SW 1271 (cell line): ENCODE results near the gene VRTN.
"Not testable (repeated sequence)": the region's sequence is repeated elsewhere in the genome, so short reads cannot be mapped to it uniquely, and the experiment has no call there.

Experiments
- DNase-seq, 2 experiments: peaks; one replicate each; lab custom pipeline; 2025; lab: John Stamatoyannopoulos, UW

The VRTN gene

DNA sequence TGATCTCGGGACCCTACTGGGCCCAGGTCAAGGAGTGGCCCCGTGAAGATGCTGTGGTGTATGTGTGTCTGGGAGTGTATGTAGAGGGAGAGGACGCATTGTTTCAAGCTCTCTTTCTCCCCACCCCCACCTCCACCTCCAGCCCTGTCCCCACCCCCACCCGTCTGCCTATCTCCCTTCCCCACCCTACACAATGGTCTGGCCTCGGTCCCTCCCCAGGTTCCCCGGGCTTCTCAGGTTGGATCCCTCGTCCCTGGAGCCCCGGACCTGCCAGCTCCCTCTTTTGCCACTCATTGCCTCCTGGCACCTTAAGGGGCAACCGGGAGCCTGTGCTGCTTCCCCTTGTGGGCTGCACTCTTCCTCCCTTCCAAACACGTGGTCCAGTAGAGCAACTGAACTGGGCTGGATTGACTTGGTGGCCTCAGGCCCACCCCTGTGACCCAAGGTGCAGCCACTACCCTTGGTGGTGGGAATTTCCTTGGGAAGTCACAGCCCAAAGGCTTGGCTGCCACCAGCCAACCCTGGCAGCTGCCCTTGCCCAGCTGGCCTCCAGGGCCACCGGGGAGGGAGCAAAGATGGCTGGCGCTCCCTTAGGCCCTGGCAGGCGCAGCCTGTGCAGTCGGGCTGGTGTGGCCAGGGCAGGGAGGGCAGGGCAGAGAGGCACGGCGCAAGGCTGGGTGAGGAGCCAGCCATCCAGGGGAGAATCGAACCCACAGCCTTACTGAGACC lies 628 bp downstream of the VRTN start:
- DNase-seq = no peak

DNA sequence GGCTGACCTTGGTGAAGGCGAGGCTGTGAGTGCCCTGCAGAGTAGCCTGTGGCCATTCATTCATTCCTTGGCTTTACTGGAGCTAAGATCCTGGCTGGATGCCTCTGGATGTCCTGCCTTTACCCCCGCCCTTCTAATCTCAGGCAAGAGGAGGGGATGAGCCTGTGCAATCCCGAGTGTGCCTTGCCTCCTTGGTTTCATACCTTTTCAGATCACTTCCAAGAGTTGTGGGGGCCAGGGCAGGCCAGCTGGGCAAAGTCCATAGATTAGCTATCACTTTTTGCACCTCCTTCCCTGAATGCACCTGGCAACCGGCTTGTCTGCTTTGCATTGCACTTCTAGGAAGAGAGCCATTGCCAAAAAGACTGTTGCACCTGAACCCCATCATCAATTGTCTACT lies 1.5 kb downstream of the VRTN start:
- no peak for DNase-seq

DNA sequence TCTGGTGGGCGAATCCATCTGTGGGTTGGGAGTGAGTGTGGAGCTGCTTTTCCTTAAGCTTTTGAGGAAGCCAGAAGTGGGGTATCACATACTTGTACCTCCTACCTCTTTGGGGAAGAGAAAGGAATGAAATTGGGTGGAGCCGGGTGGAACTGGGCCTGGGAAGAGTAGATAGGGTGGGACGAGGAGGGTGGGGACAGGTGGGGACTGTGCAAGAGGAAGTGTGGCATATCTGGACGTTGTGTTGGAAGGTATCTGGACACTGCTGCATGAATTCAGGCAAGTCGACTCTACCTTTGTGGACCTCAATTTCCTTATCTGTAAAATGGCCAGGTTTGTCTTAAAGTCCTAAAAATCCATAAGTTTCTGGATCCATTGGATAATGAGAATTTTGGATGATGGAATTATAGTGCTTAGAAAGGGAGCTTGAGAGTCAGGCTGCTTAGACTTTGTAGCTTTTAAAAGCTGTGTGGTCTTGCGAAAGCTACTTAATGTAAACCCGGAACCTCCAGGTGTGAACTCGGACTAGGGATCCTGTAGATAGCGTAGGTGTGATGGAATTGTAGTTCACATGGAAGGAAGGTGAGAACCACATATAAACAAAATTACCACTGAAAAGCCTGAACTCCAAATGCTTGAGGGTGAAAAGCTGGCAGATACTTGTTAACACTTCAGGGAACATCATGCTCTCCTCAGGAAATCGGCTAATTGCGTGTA lies 2.1 kb downstream of the VRTN start:
- no peak for DNase-seq

DNA sequence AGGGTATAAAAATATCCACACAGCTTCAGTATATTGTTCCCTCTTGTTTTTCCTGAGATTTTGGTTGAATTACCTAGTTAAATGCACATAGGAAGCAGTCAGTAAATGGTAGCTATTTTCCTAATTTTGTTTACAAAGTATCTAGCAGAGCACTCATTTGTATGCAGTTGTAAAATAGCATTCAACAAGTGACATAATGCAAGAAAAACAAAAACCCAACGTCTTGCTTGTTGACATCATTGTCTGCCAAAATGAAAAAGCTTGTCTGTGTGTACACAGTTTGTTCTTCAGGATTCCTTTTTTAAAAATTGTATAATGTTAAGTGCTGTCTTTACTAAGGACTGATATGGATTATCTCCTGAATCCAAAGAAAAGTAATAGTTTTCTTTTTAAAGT lies 2.7 kb downstream of the VRTN start:
- DNase-seq = no peak

DNA sequence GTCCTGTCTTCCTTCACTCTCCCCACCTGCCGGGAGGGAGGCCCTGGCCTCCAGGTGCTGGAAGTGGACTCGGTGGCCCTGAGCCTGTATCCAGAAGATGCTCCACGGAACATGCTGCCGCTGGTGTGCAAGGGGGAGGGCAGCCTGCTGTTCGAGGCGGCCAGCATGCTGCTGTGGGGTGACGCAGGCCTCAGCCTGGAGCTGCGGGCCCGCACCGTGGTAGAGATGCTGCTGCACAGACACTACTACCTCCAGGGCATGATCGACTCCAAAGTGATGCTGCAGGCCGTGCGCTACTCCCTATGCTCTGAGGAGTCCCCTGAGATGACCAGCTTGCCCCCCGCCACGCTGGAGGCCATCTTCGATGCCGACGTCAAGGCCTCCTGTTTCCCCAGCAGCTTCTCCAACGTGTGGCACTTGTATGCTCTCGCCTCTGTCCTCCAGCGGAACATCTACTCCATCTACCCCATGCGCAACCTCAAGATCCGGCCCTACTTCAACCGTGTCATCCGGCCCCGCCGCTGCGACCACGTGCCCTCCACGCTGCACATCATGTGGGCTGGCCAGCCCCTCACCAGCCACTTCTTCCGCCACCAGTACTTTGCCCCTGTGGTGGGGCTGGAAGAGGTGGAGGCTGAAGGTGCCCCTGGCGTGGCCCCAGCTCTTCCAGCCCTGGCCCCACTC lies 8.8 kb downstream of the VRTN start:
- DNase-seq = no peak

DNA sequence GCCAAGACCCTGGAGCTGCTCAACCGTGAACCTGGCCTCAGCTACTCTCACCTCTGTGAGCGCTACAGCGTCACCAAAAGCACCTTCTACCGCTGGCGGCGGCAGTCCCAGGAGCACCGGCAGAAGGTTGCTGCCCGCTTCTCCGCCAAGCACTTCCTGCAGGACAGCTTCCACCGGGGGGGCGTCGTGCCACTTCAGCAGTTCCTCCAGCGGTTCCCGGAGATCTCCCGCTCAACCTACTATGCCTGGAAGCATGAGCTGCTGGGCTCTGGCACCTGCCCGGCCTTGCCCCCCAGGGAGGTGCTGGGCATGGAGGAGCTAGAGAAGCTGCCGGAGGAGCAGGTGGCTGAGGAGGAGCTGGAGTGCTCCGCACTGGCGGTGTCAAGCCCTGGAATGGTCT lies 9.3 kb downstream of the VRTN start:
- no peak for DNase-seq

DNA sequence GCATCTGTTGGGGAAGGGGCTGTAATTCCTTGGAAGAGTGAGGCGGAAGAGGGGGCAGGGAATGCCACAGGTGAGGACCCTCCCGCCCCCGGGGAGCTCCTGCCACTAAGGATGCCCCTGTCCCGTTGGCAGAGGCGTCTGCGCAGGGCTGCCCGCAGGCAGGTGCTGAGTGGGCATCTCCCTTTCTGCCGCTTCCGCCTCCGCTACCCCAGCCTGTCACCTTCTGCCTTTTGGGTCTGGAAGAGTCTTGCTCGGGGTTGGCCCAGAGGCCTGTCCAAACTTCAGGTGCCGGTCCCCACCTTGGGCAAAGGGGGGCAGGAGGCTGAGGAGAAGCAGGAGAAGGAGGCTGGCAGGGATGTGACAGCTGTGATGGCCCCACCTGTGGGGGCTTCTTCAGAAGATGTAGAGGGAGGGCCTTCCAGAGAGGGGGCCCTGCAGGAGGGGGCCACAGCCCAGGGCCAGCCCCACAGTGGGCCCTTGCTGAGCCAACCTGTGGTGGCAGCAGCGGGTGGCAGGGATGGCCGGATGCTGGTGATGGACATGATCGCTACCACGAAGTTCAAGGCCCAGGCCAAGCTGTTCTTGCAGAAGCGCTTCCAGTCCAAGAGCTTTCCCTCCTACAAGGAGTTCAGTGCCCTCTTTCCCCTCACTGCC lies 10.0 kb downstream of the VRTN start:
- no peak for DNase-seq

DNA sequence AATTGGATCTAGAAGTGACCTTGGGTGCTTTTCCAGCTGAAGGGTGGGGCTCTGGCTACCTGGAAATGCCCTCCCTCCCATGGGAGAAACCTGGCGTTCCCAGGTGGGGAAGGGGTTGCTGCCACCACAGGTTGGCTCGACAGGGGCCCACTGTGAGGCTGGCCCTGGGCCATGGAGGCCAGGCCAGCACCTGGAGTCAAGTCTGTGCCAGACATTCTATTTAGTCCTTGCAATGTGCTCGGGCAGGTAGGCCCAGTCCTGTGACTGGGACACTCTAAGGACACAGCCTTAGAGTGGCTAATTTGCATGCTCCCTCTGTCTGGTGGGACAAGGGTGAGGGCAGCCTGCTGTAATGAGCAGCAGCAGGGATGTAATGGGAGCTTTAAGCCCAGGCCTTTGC lies 11.9 kb downstream of the VRTN start:
- no peak for DNase-seq

DNA sequence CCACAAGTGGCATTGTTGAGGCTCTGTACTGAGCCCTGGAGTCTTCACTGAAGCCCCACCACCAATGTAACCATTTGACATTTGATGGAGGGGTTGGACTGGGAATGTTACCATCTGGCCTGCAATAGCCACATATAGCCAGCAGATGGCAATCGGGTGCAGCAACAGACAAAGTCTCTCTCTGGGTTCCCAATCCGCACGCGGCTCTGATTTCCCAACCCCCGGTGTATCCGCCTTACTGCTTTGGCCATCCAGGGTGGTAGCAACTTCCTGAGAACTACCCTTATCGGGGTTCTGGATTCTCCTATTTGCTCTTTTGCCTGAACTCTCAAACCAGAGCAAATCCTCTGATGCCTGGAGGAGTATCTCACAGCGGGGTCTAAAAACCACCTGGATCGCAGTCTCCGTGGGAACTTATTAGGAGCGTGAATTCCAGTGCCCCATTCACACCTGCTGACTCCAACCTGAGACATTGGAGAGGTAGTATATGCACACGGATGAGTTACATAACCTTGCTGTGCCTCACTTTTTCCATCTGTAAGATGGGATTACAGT lies 14.2 kb downstream of the VRTN start:
- peak in 1 of 2 experiments; percentile 69 for DNase-seq

DNA sequence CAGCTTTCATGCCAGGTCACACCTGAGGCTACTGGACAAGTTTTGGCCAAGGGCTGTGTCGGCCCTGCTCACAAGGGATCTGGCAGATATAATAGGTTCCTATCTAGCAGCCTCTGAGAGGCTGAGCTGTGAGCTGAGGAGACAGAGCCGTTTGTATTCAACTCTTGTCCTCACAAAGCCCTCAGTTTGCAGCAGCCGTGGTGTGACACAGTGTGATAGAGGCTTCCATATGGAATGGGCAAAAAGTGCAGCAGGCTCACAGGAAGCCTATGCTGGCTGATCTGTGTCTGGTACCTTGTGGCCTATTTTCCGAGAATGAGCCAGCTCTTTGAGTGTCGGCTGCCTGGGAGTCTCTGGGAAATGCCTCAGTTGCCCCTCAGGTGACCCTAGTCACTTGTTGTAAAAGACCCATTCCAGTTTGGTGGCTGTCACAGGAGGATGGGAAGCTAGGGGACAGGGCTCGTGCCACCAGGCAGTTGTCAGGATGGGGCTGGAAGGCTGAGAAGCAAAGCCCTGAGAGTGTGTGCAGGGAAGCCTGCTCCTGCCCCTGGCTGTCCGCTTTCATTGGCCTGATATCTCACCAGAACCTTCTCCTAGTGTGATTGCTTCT lies 16.1 kb downstream of the VRTN start:
- DNase-seq = no peak

DNA sequence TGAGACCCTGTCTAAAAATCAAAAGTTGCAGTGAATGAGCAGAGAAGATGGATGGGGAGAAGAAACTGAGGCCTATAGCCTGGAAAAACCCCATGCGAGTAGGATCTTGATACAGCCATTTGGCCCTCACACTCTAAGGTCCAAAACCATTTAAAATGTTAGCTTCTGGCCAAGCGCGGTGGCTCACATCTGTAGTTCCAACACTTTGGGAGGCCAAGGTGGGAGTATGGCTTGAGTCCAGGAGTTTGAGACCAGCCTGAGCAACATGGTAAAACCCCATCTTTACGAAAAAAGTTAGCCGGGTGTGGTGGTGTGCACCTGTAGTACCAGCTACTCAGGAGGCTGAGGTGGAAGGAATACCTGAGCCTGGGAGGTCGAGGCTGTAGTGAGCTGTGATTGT lies 19.8 kb downstream of the VRTN start:
- DNase-seq = no peak

DNA sequence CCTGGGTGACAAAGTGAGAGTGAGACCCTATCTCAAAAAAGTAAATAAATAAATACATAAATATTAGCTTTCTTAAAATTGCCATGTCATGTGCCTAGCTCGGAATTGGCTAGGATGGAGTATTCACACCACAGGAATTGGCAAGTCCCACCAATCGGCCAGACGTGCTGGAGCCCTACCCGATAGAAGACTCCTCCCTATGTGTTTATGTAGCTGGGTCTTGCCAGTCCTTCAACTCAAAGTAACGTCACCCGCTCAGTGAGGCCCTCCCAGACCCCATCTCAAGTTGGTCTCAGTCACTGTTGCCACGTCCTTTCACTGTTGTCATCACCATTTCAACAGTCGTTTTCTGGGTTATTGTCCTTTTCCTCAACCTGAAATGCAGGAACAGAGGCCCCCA lies 20.2 kb downstream of the VRTN start:
- DNase-seq = no peak

DNA sequence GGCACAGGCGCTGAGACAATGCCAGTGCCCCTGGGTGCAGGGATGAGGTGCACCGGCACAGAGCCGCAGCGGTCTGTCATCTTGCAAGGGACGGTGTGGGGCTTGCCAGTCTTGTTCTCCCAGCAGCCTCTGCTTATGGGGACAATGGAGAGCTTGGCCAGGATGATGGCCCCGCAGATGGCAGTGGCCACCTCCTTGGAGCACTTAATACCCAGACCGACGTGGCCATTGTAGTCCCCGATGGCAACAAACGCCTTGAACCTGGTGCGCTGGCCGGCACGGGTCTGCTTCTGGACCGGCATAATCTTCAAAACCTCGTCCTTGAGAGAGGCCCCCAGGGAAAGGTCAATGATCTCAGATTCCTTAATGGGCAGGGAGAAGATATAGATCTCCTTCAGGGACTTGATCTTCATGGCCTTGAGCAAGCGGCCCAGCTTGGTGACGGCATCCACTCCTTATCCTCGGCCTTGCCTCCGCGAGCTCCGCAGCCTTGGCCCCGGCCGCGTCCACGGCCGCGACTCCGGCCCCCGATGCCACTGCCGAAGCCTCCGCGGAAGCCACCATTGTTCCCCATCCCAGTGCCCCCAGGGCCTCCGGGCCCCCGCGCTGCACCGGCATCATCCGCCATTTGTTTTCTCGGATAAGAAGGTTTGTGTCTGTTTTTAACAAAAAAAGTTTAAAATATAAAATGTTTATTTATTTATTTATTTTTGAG lies 29.9 kb downstream of the VRTN start:
- DNase-seq = no peak

DNA sequence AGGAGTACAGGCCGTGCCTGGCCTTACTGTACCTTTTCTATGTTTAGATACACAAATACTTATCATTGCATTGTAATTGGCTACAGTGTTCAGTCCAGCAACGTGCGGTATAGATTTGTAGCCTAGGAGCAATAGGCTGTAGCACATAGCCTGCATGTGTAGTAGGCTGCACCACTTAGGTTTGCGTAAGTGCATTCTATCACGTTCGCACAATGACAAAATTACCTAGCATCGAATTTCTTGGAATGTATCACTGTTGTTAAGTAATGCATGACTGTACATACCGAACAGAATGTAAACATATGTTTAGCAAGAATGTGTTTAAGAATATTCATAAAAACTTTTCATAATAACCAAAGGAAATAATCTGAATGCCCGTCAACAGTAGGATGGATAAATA lies 31.9 kb downstream of the VRTN start:
- DNase-seq = no peak

DNA sequence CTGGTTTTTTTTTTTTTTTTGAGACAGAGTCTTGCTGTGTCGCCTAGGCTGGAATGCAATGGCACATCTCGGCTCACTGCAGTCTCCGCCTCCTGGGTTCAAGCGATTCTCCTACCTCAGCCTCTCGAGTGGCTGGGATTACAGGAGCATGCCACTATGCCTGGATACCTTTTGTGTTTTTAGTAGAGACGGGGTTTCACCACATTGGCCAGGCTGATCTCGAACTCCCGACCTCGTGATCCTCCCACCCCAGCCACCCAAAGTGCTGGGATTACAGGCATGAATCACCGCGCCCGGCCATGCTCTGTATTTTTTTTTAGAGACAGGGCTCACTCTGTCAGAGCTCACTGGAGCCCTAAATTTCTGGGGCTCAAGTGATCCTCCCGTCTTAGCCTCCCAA lies 32.6 kb downstream of the VRTN start:
- no peak for DNase-seq

DNA sequence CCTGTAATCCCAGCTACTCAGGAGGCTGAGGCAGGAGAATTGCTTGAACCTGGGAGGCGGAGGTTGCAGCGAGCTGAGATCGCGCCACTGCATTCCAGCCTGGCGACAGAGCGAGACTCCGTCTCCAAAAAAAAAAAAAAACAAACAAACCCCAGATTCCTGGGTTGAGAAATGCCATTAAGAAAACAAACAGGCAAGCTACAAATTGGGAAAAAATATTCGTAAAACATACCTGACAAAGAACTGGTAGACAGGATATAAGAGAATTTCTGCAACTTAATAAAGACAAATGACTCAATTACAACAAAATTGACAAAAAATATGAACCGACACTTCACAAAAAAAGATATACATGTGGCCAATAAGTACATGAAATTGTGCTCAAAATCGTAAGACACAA lies 33.3 kb downstream of the VRTN start:
- not testable (repeated sequence) for DNase-seq

DNA sequence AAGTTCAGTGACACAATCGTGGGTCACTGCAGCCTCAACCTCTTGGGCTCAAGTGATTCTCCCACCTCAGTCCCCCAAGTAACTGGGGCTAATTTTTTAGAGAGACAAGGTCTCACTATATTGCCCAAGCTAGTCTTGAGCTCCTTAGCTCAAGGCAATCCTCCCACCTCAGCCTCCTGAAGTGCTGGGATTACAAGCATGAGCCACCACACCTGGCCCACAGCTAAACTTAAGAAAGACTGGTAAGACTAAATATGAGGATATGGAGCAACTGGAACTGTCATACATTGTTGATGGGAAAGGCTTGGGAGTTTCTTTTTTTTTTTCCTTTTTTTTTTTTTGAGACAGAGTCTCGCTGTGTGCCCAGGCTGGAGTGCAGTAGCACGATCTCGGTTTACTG lies 34.0 kb downstream of the VRTN start:
- DNase-seq = no peak

DNA sequence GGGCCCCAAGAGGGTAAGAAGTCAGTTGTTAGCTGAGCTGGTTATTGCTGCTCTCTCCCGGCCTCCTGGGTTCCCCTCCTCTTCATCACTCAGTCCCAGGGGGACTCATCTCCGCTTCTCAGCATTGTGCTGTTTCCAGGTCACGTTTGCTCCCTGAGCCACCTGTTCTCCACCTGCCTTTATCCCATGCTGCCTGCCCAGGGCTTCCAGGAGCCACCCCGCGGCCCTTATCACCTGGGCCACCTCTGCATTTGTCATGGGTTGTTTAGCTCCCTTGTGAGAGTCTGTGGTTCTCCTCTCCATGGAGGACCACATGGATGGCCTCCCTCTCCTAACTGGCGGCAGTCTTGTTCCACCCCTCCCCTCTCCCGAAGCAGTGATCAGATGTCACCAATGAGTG lies 41.7 kb downstream of the VRTN start:
- no peak for DNase-seq

DNA sequence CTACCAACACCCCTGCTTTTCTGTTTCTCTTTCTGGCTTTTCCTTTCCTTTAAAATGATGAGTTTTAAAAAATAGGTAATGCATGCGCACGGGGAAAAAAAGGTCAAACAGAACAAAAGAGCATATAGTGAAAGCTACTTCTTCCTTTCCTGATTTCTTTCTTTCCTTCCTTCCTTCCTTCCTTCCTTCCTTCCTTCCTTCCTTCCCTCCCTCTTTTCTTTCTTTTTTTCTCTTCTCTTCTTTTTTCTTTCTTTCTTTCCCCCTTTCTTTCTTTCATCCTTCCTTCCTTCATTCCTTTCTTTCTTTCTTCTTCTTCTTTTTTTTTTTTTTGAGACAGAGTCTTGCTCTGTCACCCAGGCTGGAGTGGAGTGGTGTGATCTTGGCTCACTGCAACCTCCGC lies 42.2 kb downstream of the VRTN start:
- not testable (repeated sequence) for DNase-seq

DNA sequence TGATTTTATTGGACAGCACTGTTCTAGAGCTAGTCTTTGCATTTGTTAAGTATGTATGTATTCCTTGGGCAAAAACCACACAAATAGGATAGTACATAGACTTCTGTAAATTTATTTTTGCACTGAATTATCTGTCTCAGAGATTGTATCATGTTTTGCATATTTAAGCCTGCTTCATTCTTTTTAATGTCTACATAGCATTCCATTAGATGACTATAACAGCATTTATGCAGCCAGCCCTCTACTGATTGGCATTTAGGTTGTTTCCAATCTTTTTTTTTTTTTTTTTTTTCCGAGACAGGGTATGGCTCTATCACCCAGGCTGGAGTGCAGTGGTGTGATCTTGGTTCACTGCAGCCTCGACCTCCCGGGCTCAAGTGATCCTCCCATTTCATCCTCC lies 43.2 kb downstream of the VRTN start:
- DNase-seq = no peak
